HT-29 (cell line): ENCODE results near the gene SLC16A2. TPM values are rescaled to one million over a fixed set of nuclear protein-coding genes. Genes with fewer than 3 reads are reported as not detected.
"Not testable (repeated sequence)": the region's sequence is repeated elsewhere in the genome, so short reads cannot be mapped to it uniquely, and the experiment has no call there.

Source experiments
- DNase-seq: peaks from one replicate; pipeline ENCODE4 v3.0.0-alpha.2; 2015; ENCODE audit warnings: low spot score
- total RNA-seq: library from RNA; depleted of rRNA; stranded (reverse); fragments of >200 nt; shearing (Covaris generic); gene quantifications from 2 replicates; pipeline ENCODE4 v1.2.3, GENCODE V29; 2014

SLC16A2 gene
- total RNA-seq, 1 experiment from 2014 or later: not detected

DNA sequence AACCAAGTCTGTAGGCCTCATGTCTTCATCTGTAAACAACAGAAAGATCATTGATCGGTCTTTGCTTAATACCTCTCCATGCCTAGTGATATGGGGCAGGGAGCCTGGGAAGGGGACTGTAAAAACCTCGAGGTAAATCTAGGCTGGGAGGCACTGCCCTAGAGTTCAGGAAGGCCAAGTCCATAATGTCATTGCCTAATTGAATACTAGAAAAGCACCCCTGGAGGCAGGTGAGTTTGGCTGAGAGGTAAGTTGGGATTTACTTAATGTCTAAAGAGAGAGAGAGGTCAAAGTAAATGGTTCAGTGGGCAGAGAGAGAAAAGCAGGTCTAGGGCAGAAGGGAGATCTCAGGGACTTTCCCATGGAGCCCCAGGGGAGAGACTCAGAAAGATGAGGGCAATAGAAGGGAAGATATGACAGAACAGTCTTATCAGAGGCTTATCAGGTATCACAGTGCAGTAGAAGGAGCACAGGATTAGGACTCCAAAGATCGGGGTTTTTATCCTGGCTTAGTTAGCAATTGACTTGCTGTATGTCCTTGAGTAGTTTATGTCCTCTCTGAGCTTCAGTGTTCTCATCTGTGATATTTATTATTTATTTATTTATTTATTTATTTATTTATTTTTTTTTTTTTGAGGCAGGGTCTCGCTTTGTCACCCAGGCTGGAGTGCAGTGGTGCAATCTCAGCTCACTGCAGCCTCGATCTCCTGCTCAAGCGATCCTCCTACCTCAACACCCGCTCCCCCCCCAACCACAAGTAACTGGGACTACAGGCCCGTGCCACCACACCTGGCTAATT is 85.2 kb downstream of the SLC16A2 start:
- DNase-seq: no peak

GRCh38 chrX:74507191-74507590 is 85.9 kb downstream of the SLC16A2 start:
- no peak for DNase-seq

GRCh38 chrX:74509989-74510388 is 88.7 kb downstream of the SLC16A2 start:
- no peak for DNase-seq

- no peak for DNase-seq
Observed at GRCh38 chrX:74510401-74510800, 89.1 kb downstream of the SLC16A2 start.

DNA sequence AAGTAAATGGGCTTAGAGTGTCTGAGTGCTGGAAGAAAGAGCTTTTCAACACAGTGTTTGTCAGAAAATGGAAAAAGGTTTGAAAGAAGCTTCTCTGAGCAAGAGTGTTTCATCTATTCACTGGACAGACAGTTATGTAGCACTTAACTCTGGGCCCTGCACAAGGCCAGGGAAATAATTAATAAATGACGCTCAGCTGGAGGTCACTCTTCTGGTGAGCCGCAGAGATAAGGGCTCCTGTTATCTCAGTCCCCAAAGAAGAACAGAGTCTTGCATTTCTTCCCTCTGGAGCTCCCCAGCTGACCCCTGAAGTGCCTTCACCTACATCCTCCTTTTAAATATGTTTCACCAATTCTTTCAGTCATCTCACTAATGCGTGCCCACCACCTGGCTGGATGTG is 90.4 kb downstream of the SLC16A2 start:
- DNase-seq: no peak

- no peak for DNase-seq
Observed at GRCh38 chrX:74514384-74514783, 93.1 kb downstream of the SLC16A2 start.

GRCh38 chrX:74515356-74515755 is 94.1 kb downstream of the SLC16A2 start:
- no peak for DNase-seq

- not testable (repeated sequence) for DNase-seq
Observed at GRCh38 chrX:74516013-74516412, 94.7 kb downstream of the SLC16A2 start.

- no peak for DNase-seq
Observed at GRCh38 chrX:74519870-74520269, 98.6 kb downstream of the SLC16A2 start.

GRCh38 chrX:74520291-74520690 is 99.0 kb downstream of the SLC16A2 start:
- DNase-seq: no peak

DNA sequence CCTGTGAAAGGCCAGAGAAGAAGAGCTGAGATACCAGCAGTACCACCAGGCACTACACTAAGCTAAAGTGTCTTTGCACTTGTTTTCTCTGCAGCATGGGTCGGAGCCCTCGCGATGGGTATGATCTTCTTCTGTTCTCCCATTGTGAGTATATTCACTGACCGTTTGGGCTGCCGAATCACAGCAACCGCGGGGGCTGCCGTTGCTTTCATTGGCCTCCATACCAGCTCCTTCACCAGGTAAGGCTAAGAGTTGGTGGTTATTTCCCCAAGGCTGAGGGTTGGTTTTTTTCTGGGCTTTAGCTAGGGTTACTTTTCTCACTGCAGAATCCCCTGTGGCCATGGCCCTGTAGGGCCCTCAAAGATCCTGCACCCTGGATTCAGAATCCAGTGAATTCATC is 99.6 kb downstream of the SLC16A2 start:
- DNase-seq: no peak

- no peak for DNase-seq
Observed at GRCh38 chrX:74521961-74522751, 100.9 kb downstream of the SLC16A2 start.

GRCh38 chrX:74523224-74523623 is 101.9 kb downstream of the SLC16A2 start:
- no peak for DNase-seq

DNA sequence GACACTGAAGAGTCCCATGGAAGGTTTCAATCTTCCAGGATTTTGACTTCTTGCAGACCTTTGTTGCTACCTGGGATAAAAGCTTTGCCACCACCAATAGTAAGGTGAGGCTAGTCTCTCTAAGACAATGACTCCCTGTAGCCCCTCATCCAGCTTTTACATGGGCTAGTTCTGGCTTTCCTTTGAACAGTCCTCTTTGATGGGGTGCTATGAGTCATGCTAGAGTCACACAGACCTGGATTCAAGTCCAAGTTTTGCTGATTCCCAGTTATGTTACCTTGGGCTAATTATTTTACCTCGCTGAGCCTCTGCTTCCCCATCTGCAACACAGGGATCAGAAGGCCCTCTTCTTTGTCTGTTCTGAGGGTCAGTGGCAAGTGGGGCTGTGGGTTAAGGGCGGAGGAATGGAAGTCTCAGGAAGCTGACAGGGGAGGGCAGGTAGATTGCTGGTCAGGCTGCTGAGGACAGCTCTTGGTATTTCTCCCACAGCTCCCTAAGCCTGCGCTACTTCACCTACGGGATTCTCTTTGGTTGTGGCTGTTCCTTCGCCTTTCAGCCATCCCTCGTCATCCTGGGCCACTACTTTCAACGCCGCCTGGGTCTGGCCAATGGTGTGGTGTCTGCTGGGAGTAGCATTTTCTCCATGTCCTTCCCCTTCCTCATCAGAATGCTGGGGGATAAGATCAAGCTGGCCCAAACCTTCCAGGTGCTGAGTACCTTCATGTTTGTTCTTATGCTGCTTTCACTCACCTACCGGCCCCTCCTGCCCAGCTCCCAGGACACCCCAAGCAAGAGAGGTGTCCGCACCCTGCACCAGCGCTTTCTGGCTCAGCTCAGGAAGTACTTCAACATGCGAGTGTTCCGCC is 102.8 kb downstream of the SLC16A2 start:
- no peak for DNase-seq

- DNase-seq: no peak
Observed at GRCh38 chrX:74525116-74525515, 103.8 kb downstream of the SLC16A2 start.

DNA sequence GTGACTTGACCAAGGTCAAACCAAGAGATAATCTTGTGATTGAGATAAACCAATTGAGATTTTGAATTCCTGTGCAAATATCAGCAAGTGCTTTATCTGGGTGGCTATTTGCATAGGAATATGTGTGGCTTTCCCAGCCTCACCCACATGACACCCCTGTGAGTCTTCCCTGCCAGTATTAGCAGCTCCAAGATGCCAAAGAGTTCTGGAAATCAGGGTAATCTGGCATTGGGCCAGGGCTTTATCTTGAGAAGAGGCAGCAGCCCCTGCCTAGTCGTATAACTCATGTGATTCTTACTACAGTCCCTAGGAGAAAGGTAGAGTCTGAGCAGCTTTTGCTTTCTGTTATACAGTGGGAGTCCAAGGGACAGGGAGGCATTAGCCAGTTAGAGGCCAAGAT is 105.5 kb downstream of the SLC16A2 start:
- DNase-seq: no peak

DNA sequence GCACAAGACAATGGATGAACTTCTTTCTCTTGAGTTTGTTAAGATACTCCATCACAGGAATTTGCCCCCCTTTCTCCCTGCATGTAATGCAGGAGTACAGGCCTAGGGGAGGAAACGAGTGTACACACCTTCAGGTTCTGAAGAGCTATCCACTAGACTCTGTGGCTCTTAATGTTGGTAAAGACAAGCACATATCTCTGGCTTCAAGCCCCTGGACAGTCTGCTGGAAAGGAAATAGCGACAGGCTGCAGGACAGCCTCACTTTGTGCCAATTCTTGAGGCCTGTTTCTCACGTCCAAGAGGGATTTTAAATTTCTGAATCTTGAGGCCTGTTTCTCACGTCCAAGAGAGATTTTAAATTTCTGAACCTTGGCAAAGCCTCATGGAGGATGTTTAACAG is 106.1 kb downstream of the SLC16A2 start:
- no peak for DNase-seq

DNA sequence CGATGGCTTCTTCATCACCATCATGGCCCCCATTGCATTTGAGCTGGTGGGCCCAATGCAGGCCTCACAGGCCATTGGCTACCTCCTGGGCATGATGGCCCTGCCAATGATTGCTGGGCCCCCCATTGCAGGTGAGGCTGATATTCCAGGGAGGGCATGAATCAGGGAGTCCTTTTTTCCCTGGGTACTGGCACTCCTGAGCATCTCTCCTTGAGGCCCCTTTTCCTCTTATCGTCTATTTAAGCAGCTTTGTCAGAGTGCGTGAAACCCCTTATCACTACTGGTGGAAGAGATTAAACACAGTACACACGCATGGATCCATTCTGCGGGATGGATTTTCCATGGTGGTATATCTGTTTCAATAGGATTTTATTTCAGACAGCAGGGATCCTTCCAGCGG is 108.0 kb downstream of the SLC16A2 start:
- DNase-seq: no peak

DNA sequence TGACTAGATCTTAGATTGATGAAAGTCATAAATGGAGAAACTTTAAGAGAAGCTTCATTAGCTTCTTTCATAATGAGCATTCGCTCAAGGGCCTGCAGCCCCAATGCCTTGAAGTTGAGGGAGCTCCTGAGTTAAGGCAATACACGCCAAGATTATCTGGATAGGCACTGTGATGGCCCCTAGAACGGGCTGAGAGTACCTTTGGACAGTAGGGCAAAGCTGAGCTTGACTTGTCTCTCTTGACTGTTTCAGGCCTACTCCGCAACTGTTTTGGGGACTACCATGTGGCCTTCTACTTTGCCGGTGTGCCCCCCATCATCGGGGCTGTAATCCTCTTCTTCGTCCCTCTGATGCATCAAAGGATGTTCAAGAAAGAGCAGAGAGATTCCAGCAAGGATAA is 109.8 kb downstream of the SLC16A2 start:
- no peak for DNase-seq

DNA sequence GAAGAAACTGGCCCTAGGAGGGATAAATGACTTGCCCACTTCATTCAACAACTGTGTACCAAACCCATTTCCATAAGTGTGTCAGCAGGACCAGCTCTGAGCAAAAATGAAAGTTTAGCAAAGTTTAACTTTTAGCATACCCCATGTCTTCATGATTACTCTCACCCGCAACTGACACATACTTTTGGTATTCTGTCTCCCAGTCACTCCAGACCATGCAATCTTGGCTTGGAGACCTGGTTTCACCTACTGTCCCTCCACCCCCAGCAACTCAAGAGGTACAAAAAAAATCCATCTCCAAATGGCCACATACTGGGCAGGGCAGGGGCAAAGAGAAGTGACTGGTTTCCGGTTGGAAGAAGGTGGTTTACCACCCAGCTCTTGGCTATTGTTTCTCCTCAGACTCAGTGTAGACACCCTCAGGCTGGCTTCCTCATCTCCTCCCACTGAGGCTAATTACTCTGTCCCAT is 113.3 kb downstream of the SLC16A2 start:
- DNase-seq: no peak

- DNase-seq: no peak
Observed at GRCh38 chrX:74535086-74535407, 113.8 kb downstream of the SLC16A2 start.
